NCI-H446 treated with DMSO at 0.1 percent for 48 hours (cell line): ENCODE results near the gene SLC25A46.
A peak's percentile ranks its signal among the peaks of the same experiment; 100 is the strongest.
"Not testable (repeated sequence)": the region's sequence is repeated elsewhere in the genome, so short reads cannot be mapped to it uniquely, and the experiment has no call there.

Source experiments
- DNase-seq: peaks from one replicate; lab custom pipeline; 2025; lab: John Stamatoyannopoulos, UW

The SLC25A46 gene

GRCh38 chr5:110757118-110757729 lies 18.4 kb downstream of the SLC25A46 start:
- no peak for DNase-seq

DNA sequence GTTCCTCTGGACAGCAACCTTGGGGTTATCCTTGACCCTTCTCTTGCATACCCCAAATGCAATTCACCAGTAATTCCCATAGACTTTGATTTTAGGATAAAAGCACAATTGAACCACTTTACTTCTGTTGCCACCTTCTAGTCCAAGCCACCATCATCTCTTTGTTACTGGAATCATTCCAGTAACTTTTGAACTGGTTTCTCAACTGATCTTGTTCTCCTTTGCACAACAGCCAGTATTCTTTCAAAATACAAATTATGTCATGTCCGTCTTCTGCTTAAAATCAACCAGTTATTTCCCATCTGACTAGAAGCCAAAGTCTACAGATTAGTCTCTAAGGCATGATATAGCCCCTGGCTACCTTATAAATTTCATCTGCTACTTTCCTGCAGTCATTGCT lies 21.4 kb downstream of the SLC25A46 start:
- no peak for DNase-seq

GRCh38 chr5:110768138-110768860 lies 29.5 kb downstream of the SLC25A46 start:
- no peak for DNase-seq

- no peak for DNase-seq
These were observed 30.3 kb downstream of the SLC25A46 start for GRCh38 chr5:110769000-110769681.

- no peak for DNase-seq
These were observed 31.5 kb downstream of the SLC25A46 start for GRCh38 chr5:110770286-110770685.

DNA sequence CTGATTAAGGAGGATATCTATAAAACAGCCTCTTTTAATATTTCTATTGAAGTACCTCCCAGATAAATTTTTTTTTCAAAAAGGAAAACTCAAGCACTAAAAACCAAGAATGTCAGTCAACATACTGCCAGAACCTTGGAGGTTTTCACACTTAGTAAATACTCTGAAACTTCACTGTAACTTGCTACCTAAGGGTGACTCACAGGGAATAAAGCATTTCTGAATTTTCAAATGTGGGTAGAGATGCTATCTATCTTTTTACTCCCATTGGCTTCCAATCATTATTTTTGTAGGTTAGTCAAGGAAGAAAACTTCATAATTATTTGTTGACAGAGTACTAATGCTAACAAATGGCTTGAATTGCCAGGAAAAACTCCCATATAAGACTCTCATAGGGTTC lies 46.1 kb downstream of the SLC25A46 start:
- DNase-seq: no peak

- DNase-seq: no peak
These were observed 46.5 kb downstream of the SLC25A46 start for GRCh38 chr5:110785356-110785755.

DNA sequence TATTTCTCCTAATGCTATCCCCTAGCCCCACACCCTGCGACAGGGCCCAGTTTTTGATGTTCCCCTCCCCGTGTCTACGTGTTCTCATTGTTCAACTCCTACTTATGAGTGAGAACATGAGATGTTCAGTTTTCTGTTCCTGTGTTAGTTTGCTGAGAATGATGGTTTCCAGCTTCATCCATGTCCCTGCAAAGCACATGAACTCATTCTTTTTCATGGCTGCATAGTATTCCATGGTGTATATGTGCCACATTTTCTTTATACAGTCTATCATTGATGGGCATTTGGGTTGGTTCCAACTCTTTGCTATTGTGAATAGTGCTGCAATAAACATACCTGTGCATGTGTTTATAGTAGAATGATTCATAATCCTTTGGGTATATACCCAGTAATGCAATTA lies 49.2 kb downstream of the SLC25A46 start:
- DNase-seq: not testable (repeated sequence)

- DNase-seq: no peak
These were observed 51.9 kb downstream of the SLC25A46 start for GRCh38 chr5:110790673-110791072.

DNA sequence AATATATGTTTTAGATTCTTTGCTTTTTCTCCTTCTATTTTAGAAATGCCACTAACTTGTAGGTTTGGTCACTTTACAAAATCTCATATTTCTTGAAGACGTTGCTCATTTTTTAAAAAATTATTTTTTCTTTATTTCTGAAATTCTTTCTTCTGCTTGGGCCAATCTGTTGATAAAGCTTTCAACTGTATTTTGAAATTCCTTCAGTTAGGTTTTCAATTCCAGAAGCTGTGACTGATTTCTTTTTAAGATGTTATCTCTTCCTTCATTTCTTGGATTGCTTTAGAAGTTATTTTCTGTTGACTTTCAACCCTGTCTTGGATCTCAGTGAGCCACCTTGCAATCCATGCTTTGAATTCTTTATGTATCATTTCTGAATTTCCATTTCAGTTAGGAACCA lies 64.2 kb downstream of the SLC25A46 start:
- DNase-seq: no peak

DNA sequence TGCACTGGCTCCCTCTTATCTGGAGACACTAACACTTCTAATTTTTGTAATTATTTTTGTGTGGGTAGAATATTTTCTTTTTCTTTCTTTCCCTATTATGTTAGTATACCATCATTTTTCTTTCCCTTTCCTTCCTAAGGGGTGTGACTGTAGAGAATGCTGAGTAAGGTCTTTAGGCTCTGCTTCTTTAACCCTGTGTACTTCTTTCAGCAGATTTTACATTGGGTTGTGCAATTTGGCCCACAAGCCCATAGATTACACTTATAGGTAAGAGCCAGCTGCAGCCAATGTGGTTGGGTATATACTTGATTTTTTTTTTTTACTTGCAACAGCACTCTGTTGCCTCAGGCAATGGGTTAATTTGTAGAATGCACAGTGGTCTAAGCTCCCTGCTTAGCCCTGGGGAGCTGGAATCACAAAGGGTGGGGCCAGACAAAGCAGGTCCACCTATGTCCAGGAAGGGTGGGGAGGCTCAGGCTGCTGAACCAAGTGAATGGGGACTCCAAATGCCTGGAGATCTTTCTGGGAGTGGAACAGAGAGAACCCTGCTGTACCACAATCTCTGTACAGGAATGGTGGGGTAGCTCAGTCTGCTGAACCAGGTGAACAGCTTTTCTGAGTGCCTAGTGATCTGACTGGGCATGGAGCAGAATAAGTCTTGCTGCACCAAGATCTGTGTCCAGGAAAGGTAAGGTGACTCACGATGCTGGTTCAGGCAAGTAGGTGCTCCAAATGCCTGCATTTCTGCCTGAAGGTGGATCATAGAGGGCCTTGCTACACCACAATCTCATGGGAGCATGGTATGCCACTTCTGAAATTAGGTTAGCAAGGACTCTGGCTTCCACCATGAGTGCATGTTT lies 64.9 kb downstream of the SLC25A46 start:
- DNase-seq: no peak

GRCh38 chr5:110807169-110807568 lies 68.4 kb downstream of the SLC25A46 start:
- peak; percentile 29 for DNase-seq

DNA sequence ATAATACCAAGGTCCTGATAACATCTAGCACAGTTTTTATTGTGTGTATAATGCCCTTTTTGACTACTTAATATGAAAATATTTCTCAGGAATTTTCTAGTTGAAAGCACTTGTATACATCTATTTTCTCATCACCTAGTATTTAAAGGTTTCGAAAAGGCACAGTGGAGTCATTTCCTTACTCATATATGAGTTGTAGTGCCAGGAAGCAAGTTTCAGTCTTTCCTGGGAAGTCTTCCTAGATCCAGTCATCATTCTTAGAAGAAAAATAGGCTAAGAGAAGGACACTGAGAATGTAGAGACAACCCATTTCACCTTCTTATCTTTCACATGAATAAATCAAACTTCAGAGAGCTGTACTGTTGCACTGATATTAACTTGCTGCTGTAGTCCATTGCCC lies 70.2 kb downstream of the SLC25A46 start:
- no peak for DNase-seq
